Globus pallidus (tissue), 1 donor: ENCODE results near the gene LZTFL1.

Experiments used
- DNase-seq: peaks from one replicate; pipeline ENCODE4 v3.0.0-alpha.2; 2015; ENCODE audit warnings: low spot score

The LZTFL1 gene

GRCh38 chr3:45785605-45786150, 56.2 kb downstream of the LZTFL1 start:
- no peak for DNase-seq

GRCh38 chr3:45783667-45784066, 58.3 kb downstream of the LZTFL1 start:
- no peak for DNase-seq

- no peak for DNase-seq
Observed at GRCh38 chr3:45782381-45782780, 59.5 kb downstream of the LZTFL1 start.

GRCh38 chr3:45781841-45782240, 60.1 kb downstream of the LZTFL1 start:
- no peak for DNase-seq

GRCh38 chr3:45781271-45781670, 60.6 kb downstream of the LZTFL1 start:
- no peak for DNase-seq

- DNase-seq = no peak
Observed at GRCh38 chr3:45779746-45780735, 61.9 kb downstream of the LZTFL1 start.

- no peak for DNase-seq
Observed at GRCh38 chr3:45778761-45779201, 63.1 kb downstream of the LZTFL1 start.

- DNase-seq = no peak
Observed at GRCh38 chr3:45777746-45778386, 64.1 kb downstream of the LZTFL1 start.

GRCh38 chr3:45777111-45777745, 64.7 kb downstream of the LZTFL1 start:
- DNase-seq = no peak

GRCh38 chr3:45776611-45777010, 65.3 kb downstream of the LZTFL1 start:
- no peak for DNase-seq

GRCh38 chr3:45776301-45776595, 65.7 kb downstream of the LZTFL1 start:
- no peak for DNase-seq

- DNase-seq = no peak
Observed at GRCh38 chr3:45775571-45776300, 66.2 kb downstream of the LZTFL1 start.

- no peak for DNase-seq
Observed at GRCh38 chr3:45774581-45775521, 67.1 kb downstream of the LZTFL1 start.

- no peak for DNase-seq
Observed at GRCh38 chr3:45773714-45774449, 68.0 kb downstream of the LZTFL1 start.
